Astrocyte (in vitro differentiated cells and primary cell): Measurements from ENCODE around the gene SMC3. TPM values are rescaled to one million over a fixed set of nuclear protein-coding genes. Genes with fewer than 3 reads are reported as not detected.
A peak's percentile ranks its signal among the peaks of the same experiment; 100 is the strongest.

ENCODE experiments used
- DNase-seq: peaks from one replicate; pipeline ENCODE4 v3.0.0-alpha.2; 2010; ENCODE audit warnings: low read depth
- FAIRE-seq: peaks from 2 replicates; lab custom pipeline; 2011; peaks lifted over from hg19 to GRCh38; lab: Jason Lieb, UNC
- H2AFZ ChIP-seq: 2 replicates; pipeline ENCODE4 v1.6.0; 2012; ENCODE audit warnings: low read depth, low read length, inconsistent platforms
- H3K27ac ChIP-seq: 2 replicates; pipeline ENCODE4 v1.5.1; 2011; ENCODE audit warnings: low read depth, low read length, inconsistent platforms
- H3K27me3 ChIP-seq: 2 replicates; pipeline ENCODE4 v1.6.0; 2011; ENCODE audit warnings: low read length, inconsistent platforms; ENCODE audit not compliant: insufficient read depth
- H3K36me3 ChIP-seq: 2 replicates; pipeline ENCODE4 v1.5.1; 2011; ENCODE audit warnings: low read length, inconsistent platforms; ENCODE audit not compliant: insufficient read depth
- H3K4me1 ChIP-seq: 2 replicates; pipeline ENCODE4 v1.5.1; 2011; ENCODE audit warnings: low read length, inconsistent platforms; ENCODE audit not compliant: insufficient read depth
- H3K4me2 ChIP-seq: 2 replicates; pipeline ENCODE4 v1.6.0; 2012; ENCODE audit warnings: low read length, inconsistent platforms
- H3K4me3 ChIP-seq: 2 replicates; pipeline ENCODE4 v1.5.1; 2011; ENCODE audit warnings: low read depth, mild to moderate bottlenecking, low read length, inconsistent platforms; ENCODE audit not compliant: insufficient read depth
- H3K79me2 ChIP-seq: 2 replicates; pipeline ENCODE4 v1.6.0; 2012; ENCODE audit warnings: mild to moderate bottlenecking, low read length, inconsistent platforms; ENCODE audit not compliant: insufficient read depth
- H3K9ac ChIP-seq: 2 replicates; pipeline ENCODE4 v1.6.0; 2012; ENCODE audit warnings: mild to moderate bottlenecking, low read length, inconsistent platforms
- H3K9me3 ChIP-seq: 2 replicates; pipeline ENCODE4 v1.5.1; 2012; ENCODE audit warnings: low read depth, mild to moderate bottlenecking, low read length, inconsistent platforms; ENCODE audit not compliant: insufficient read depth
- H4K20me1 ChIP-seq: 2 replicates; pipeline ENCODE4 v1.6.0; 2012; ENCODE audit warnings: low read length, inconsistent platforms; ENCODE audit not compliant: insufficient read depth
- H3K27ac Mint-ChIP-seq: one replicate; pipeline ENCODE4 v1.8.0; 2021; ENCODE audit warnings: mild to moderate bottlenecking, mixed read lengths; ENCODE audit not compliant: unreplicated experiment
- H3K27me3 Mint-ChIP-seq: one replicate; pipeline ENCODE4 v1.8.0; 2021; ENCODE audit warnings: low read depth, mixed read lengths; ENCODE audit not compliant: unreplicated experiment
- H3K36me3 Mint-ChIP-seq: one replicate; pipeline ENCODE4 v1.8.0; 2021; ENCODE audit warnings: low read depth, mixed read lengths; ENCODE audit not compliant: unreplicated experiment
- H3K4me1 Mint-ChIP-seq: one replicate; pipeline ENCODE4 v1.8.0; 2021; ENCODE audit warnings: low read depth, mixed read lengths; ENCODE audit not compliant: unreplicated experiment
- H3K4me3 Mint-ChIP-seq: one replicate; pipeline ENCODE4 v1.8.0; 2021; ENCODE audit warnings: mild to moderate bottlenecking, moderate library complexity, mixed read lengths; ENCODE audit not compliant: unreplicated experiment
- H3K9me3 Mint-ChIP-seq: one replicate; pipeline ENCODE4 v1.8.0; 2021; ENCODE audit warnings: mild to moderate bottlenecking, mixed read lengths; ENCODE audit not compliant: unreplicated experiment
- CTCF ChIP-seq: IDR thresholded peaks from 2 replicates; pipeline ENCODE4 v1.5.1; 2011; ENCODE audit warnings: low read depth, mild to moderate bottlenecking, inconsistent platforms, low read length, moderate library complexity; ENCODE audit not compliant: insufficient read depth
- EZH2 ChIP-seq: IDR thresholded peaks from 2 replicates; pipeline ENCODE4 v1.6.1; 2012; ENCODE audit warnings: mild to moderate bottlenecking, low read length, inconsistent platforms; ENCODE audit not compliant: insufficient read depth
- total RNA-seq: library from RNA; stranded (reverse); gene quantifications from 2 replicates; pipeline ENCODE4 v1.2.1, GENCODE V29; 2021

SMC3 gene
- total RNA-seq, 1 donor from 2014 or later = 27.2 TPM

GRCh38 chr10:110591760-110592159 lies 24.3 kb downstream of the SMC3 start:
- TF ChIP-seq CTCF (no peak), EZH2 (no peak)
- Histone ChIP-seq H3K9me3 (no peaks in the 10 kb centered on the region), H3K4me3 (no peak overlapping the region), H3K79me2 (no peaks in the 10 kb centered on the region), H3K4me2 (no peak overlapping the region), H2AFZ (no peak overlapping the region), H3K27ac (no peak overlapping the region), H3K27me3 (no peaks in the 10 kb centered on the region), H3K9ac (no peak overlapping the region), H3K4me1 (no peaks in the 10 kb centered on the region), H3K36me3 (peaks cover 37% of the 10 kb centered on the region), H4K20me1 (no peaks in the 10 kb centered on the region)
- DNase-seq (no peak), FAIRE-seq (no peak)
- H3K27ac Mint-ChIP-seq = no peak overlapping the region
- H3K4me1 Mint-ChIP-seq = no peaks in the 10 kb centered on the region
- no peak overlapping the region for H3K4me3 Mint-ChIP-seq
- no peaks in the 10 kb centered on the region for H3K9me3 Mint-ChIP-seq
- H3K27me3 Mint-ChIP-seq = no peaks in the 10 kb centered on the region
- H3K36me3 Mint-ChIP-seq = peaks cover 4% of the 10 kb centered on the region

GRCh38 chr10:110597476-110597875 lies 30.0 kb downstream of the SMC3 start:
- no peak for TF ChIP-seq CTCF
- no peaks in the 10 kb centered on the region for H3K4me1 ChIP-seq
- no peaks in the 10 kb centered on the region for H3K9me3 ChIP-seq
- FAIRE-seq (no peak), DNase-seq (no peak)
- Mint-ChIP-seq H3K9me3 (no peaks in the 10 kb centered on the region), H3K27me3 (no peaks in the 10 kb centered on the region), H3K36me3 (no peaks in the 10 kb centered on the region), H3K4me1 (no peaks in the 10 kb centered on the region), H3K4me3 (no peak overlapping the region), H3K27ac (no peak overlapping the region)
- H3K4me2 ChIP-seq = no peak overlapping the region
- no peak overlapping the region for H3K9ac ChIP-seq
- H3K27me3 ChIP-seq = no peaks in the 10 kb centered on the region
- H2AFZ ChIP-seq = no peak overlapping the region
- no peaks in the 10 kb centered on the region for H3K79me2 ChIP-seq
- H3K27ac ChIP-seq = no peak overlapping the region
- H4K20me1 ChIP-seq = no peaks in the 10 kb centered on the region
- no peak overlapping the region for H3K4me3 ChIP-seq
- peaks cover 24% of the 10 kb centered on the region for H3K36me3 ChIP-seq

GRCh38 chr10:110600487-110601101 lies 33.1 kb downstream of the SMC3 start:
- Histone ChIP-seq H2AFZ (no peak overlapping the region), H3K4me3 (no peak overlapping the region), H3K9me3 (no peaks in the 10 kb centered on the region), H3K27ac (no peak overlapping the region), H3K27me3 (no peaks in the 10 kb centered on the region), H3K9ac (no peak overlapping the region), H3K4me1 (no peaks in the 10 kb centered on the region), H3K79me2 (no peaks in the 10 kb centered on the region), H4K20me1 (no peaks in the 10 kb centered on the region), H3K4me2 (no peak overlapping the region), H3K36me3 (peaks cover 20% of the 10 kb centered on the region)
- TF ChIP-seq EZH2 (no peak), CTCF (peak; percentile 54)
- peak; percentile 81 for FAIRE-seq
- no peak overlapping the region for H3K4me3 Mint-ChIP-seq
- H3K27me3 Mint-ChIP-seq = no peaks in the 10 kb centered on the region
- DNase-seq = peak; percentile 36
- no peaks in the 10 kb centered on the region for H3K9me3 Mint-ChIP-seq
- H3K4me1 Mint-ChIP-seq = no peaks in the 10 kb centered on the region
- peak overlapping the region; percentile 8 for H3K27ac Mint-ChIP-seq
- peaks cover 2% of the 10 kb centered on the region for H3K36me3 Mint-ChIP-seq
